Heart right ventricle (tissue), 16 donors: ENCODE data around the gene NEK7. TPM values are rescaled to one million over a fixed set of nuclear protein-coding genes. Genes with fewer than 3 reads are reported as not detected.
"Not testable (repeated sequence)": the region's sequence is repeated elsewhere in the genome, so short reads cannot be mapped to it uniquely, and the experiment has no call there.

Source experiments
- ATAC-seq, 8 donors: fragments of 200-7000 bp; cut with Tn5 transposase; one replicate each; pipeline ENCODE4 v1.9.1; 2020; ENCODE audit warnings: mild to moderate bottlenecking in 8 of 8, moderate library complexity in 8 of 8, moderate number of reproducible peaks in 1 of 8
- DNase-seq, 2 donors: peaks; one replicate each; pipeline ENCODE4 v3.0.0-alpha.2; 2020
- H3K27ac ChIP-seq, 10 donors: fragments of 200-600 bp; sonication (generic) in 2 of 10; one replicate each; pipeline versions ENCODE4 v1.5.0 to v1.8.0; 2020 to 2022; ENCODE audit warnings: mild to moderate bottlenecking in 3 of 10
- H3K27me3 ChIP-seq, 7 donors: fragments of 200-600 bp; one replicate each; pipeline ENCODE4 v1.8.0; 2021 to 2022; ENCODE audit warnings: mild to moderate bottlenecking in 2 of 7
- H3K36me3 ChIP-seq, 9 donors: fragments of 200-600 bp; sonication (generic) in 1 of 9; one replicate each; pipeline versions ENCODE4 v1.5.0 to v1.8.0; 2020 to 2022; ENCODE audit warnings: mild to moderate bottlenecking in 2 of 9
- H3K4me1 ChIP-seq, 9 donors: fragments of 200-600 bp; sonication (generic) in 1 of 9; one replicate each; pipeline versions ENCODE4 v1.5.0 to v1.8.0; 2020 to 2022; ENCODE audit warnings: mild to moderate bottlenecking in 4 of 9
- H3K4me3 ChIP-seq, 10 donors: fragments of 200-600 bp; sonication (generic) in 2 of 10; one replicate each; pipeline versions ENCODE4 v1.5.0 to v1.8.0; 2020 to 2022; ENCODE audit warnings: mild to moderate bottlenecking in 7 of 10, moderate library complexity in 2 of 10
- H3K9me3 ChIP-seq, 11 donors: fragments of 200-600 bp in 10 of 11; sonication (generic) in 2 of 11; one replicate each; pipeline versions ENCODE4 v1.5.0 to v1.8.0; 2013 to 2022; ENCODE audit warnings: mild to moderate bottlenecking in 2 of 11, control low read depth in 1 of 11, moderate library complexity in 1 of 11
- CTCF ChIP-seq, 9 donors: fragments of 200-600 bp; sonication (generic) in 2 of 9; IDR thresholded peaks; one replicate each; pipeline versions ENCODE4 v1.5.0 to v1.8.0; 2021 to 2022; ENCODE audit warnings: antibody characterized with exemption in 9 of 9, mild to moderate bottlenecking in 5 of 9, moderate library complexity in 1 of 9
- WGBS, 2 donors: extraction: QIAGEN DNeasy Blood & Tissue Kit; methylation state at CpG; one replicate each; pipeline ENCODE4 v1.1.7; 2013; ENCODE audit warnings: inconsistent platforms in 1 of 2; 5-methylcytosine and 5-hydroxymethylcytosine counted together
- intact Hi-C, 10 donors: fragments of 100-400 bp; cut with DNase I; formaldehyde crosslinking; loops; one replicate each; pipeline versions ENCODE4 v1.11.1 to v1.14.2; 2022
- polyA plus RNA-seq, 2 donors: library from polyadenylated mRNA; stranded (reverse); fragments of 200-250 nt; gene quantifications; one replicate each; pipeline ENCODE4 v1.2.3, GENCODE V29; 2013
- total RNA-seq, 10 donors: library from RNA; stranded (reverse); fragmentation: NEBNext Ultra II Directional in 3 of 10; extraction: Animal tissue kit (Norgen Biotek cat#: 25700) in 3 of 10; gene quantifications; one replicate each; pipeline versions ENCODE4 v1.2.1 to v1.2.4, GENCODE V29; 2021 to 2023
- donor health status: Arrhythmogenic right ventricular cardiomyopathy.
- donor health status: ischemic (EF 13 %, LVEDD 7.1; RV severe dilation, severe dysfunction).
- donor health status: healthy with polysubstance abuse.
- donor health status: DM: no; HTN: yes; CAD: no.
- donor health status: DM: no; HTN: no; CAD: no.
- donor health status: ischemic (EF 25% LVEDD 6.9; RV normal size, moderate dysfunction).
- donor health status: ischemic (EF 25% LVEDD 5.7; RV mildly dilated, moderate dysfunction).
- donor health status: healthy.
- donor health status: DM: yes; HTN: yes; CAD: no.
- donor health status: Ischemic cardiomyopathy.
- donor health status: ischemic (EF 35%, LVEDD 5.7; RV mildly dilated, moderate dysfunction).
- donor health status: nonischemic (EF 11% LVEDD 7.7; RV severe dilation, severe dysfunction).
- donor health status: DM: yes; HTN: yes; CAD: no.
- donor health status: PGD.
- donor health status: ischemic (EF 29% LVEDD 5.4; RV normal size, mild dysfunction).
- donor health status: nonischemic (EF 23%, LVEDD 6.1; RV moderate dilation, normal function).

Gene NEK7
- total and polyA plus RNA-seq, 12 donors, result 57.3 to 279 (median 207) TPM

GRCh38 chr1:198212126-198212525, 55.3 kb downstream of the NEK7 start:
- intact Hi-C loops, result no loop called here
- no peak for TF ChIP-seq CTCF (IDR thresholded peaks at IDR 0.05)

GRCh38 chr1:198212675-198213074, 55.9 kb downstream of the NEK7 start:
- H3K4me1 ChIP-seq, result peaks cover 0 to 7% (median 0%) of the 10 kb centered on the region in 9 donors
- peak in 4 of 8 donors; percentile 19 to 85 (median 46) for ATAC-seq
- H3K9me3 ChIP-seq, result peaks cover 0 to 26% (median 12%) of the 10 kb centered on the region in 11 donors
- H3K36me3 ChIP-seq, result peaks cover 0 to 26% (median 8%) of the 10 kb centered on the region in 9 donors
- no peak for TF ChIP-seq CTCF (IDR thresholded peaks at IDR 0.05)
- no peak overlapping the region for H3K27ac ChIP-seq
- no peaks in the 10 kb centered on the region for H3K27me3 ChIP-seq
- DNase-seq, result no peak
- 91 to 98% methylated on average over 3 of the region's 3 CpGs for WGBS, 2 donors
- intact Hi-C loops, result no loop called here
- no peak overlapping the region for H3K4me3 ChIP-seq

More at GRCh38 chr1:198212126-198212525, 55.3 kb downstream of the NEK7 start:
- Histone ChIP-seq H3K36me3 (peaks cover 0 to 26% (median 8%) of the 10 kb centered on the region in 9 donors), H3K27ac (no peak overlapping the region), H3K4me1 (peaks cover 0 to 7% (median 0%) of the 10 kb centered on the region in 9 donors), H3K9me3 (peaks cover 0 to 25% (median 12%) of the 10 kb centered on the region in 11 donors), H3K4me3 (no peak overlapping the region), H3K27me3 (no peaks in the 10 kb centered on the region)
- peak in 2 of 8 donors; percentile 23 to 47 for ATAC-seq
- DNase-seq, result no peak
- 98% methylated on average over 8 of the region's 8 CpGs for WGBS, 2 donors

GRCh38 chr1:198214924-198215323, 58.1 kb downstream of the NEK7 start:
- Histone ChIP-seq H3K4me1 (peaks cover 0 to 13% (median 5%) of the 10 kb centered on the region in 9 donors), H3K36me3 (peaks cover 0 to 23% (median 8%) of the 10 kb centered on the region in 9 donors), H3K9me3 (peaks cover 0 to 33% (median 12%) of the 10 kb centered on the region in 11 donors), H3K27me3 (no peaks in the 10 kb centered on the region), H3K27ac (no peak overlapping the region), H3K4me3 (no peak overlapping the region)
- intact Hi-C loops, result no loop called here
- no peak for ATAC-seq
- WGBS, 2 donors, result 96 to 100% methylated on average over 1 of the region's 1 CpG
- TF ChIP-seq CTCF (IDR thresholded peaks at IDR 0.05), result no peak
- DNase-seq, result no peak

GRCh38 chr1:198220428-198220827, 63.6 kb downstream of the NEK7 start:
- DNase-seq, result no peak
- 16 to 38% methylated on average over 1 of the region's 1 CpG for WGBS, 2 donors
- Histone ChIP-seq H3K36me3 (no peaks in the 10 kb centered on the region), H3K9me3 (peaks cover 0 to 15% (median 0%) of the 10 kb centered on the region in 11 donors), H3K4me3 (no peak overlapping the region), H3K27ac (peak overlapping the region in 7 of 10 donors; percentile 0 to 54 (median 22)), H3K27me3 (no peaks in the 10 kb centered on the region), H3K4me1 (peaks cover 0 to 24% (median 15%) of the 10 kb centered on the region in 9 donors)
- ATAC-seq, result peak in 7 of 8 donors; percentile 20 to 86 (median 67)
- no peak for TF ChIP-seq CTCF (IDR thresholded peaks at IDR 0.05)
- intact Hi-C loops, result no loop called here

- H3K4me3 ChIP-seq, ATAC-seq, H3K36me3 ChIP-seq, H3K27me3 ChIP-seq, H3K9me3 ChIP-seq, DNase-seq, intact Hi-C loops, H3K27ac ChIP-seq: not testable (repeated sequence)
- peaks cover 0 to 20% (median 11%) of the 10 kb centered on the region in 9 donors for H3K4me1 ChIP-seq
- 95% methylated on average over 4 of the region's 5 CpGs for WGBS, 2 donors
These were observed 70.2 kb downstream of the NEK7 start for GRCh38 chr1:198227010-198227409.

GRCh38 chr1:198227454-198227853, 70.7 kb downstream of the NEK7 start:
- 94 to 97% methylated on average over 2 of the region's 2 CpGs for WGBS, 2 donors
- ATAC-seq, H3K27me3 ChIP-seq, H3K36me3 ChIP-seq, intact Hi-C loops, H3K4me3 ChIP-seq, H3K9me3 ChIP-seq, DNase-seq, H3K27ac ChIP-seq: not testable (repeated sequence)
- H3K4me1 ChIP-seq, result peaks cover 0 to 25% (median 14%) of the 10 kb centered on the region in 9 donors
